ENCODE measurements around the gene CLDN19. TPM values are rescaled to one million over a fixed set of nuclear protein-coding genes. Genes with fewer than 3 reads are reported as not detected.

The CLDN19 gene
- total RNA-seq, 1 experiment from 2014 or later = 12.5 TPM

DNA sequence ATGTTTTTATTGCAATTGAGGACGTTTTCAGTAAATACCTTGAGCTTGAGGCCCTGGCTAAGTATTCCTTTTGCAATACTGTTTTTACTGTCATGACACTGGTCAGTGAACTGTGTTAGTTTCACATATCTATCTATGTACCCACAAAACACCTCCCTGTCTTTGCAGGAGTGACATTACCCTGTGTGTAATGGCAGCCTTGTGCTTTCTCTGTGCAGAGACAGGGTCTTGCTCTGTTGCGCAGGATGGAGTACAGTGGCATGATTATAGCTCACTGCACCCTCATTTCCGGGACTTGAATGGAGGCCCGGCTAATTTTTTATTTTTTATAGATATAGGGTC, 48.9 kb downstream of the CLDN19 start:
- Histone ChIP-seq H3K56ac (ENCODE audit: insufficient read length, low read depth, low read length) (no peak overlapping the region), H2BK15ac (ENCODE audit: low read depth, low read length) (no peak overlapping the region), H3K4ac (ENCODE audit: low read depth, low read length) (no peak overlapping the region), H3K4me2 (ENCODE audit: insufficient read depth, insufficient read length, low read length) (no peak overlapping the region), H3K79me1 (ENCODE audit: insufficient read depth, low read depth, low read length, poor library complexity, severe bottlenecking) (peaks cover 6% of the 10 kb centered on the region), H2BK5ac (ENCODE audit: insufficient read length, low read length) (no peak overlapping the region), H2AFZ (ENCODE audit: low read length) (no peak overlapping the region), H3K18ac (ENCODE audit: insufficient read length, low read depth, low read length) (no peak overlapping the region), H4K91ac (ENCODE audit: insufficient read length, low read depth, low read length) (no peak overlapping the region), H3K27ac (ENCODE audit: insufficient read length, low read depth, low read length) (no peak overlapping the region), H2BK120ac (ENCODE audit: low read depth, low read length, poor library complexity, severe bottlenecking) (no peak overlapping the region), H4K5ac (ENCODE audit: insufficient read length, low read depth, low read length) (no peak overlapping the region), H2BK12ac (ENCODE audit: insufficient read length, low read depth, low read length) (no peak overlapping the region), H3K14ac (ENCODE audit: insufficient read depth, low read length) (no peak overlapping the region), H3K9ac (ENCODE audit: extremely low read depth, insufficient read length, low read length) (no peak overlapping the region), H3T11ph (ENCODE audit: low read length) (no peak overlapping the region), H3K27me3 (ENCODE audit: insufficient read depth, low read length) (no peaks in the 10 kb centered on the region), H3K4me1 (ENCODE audit: insufficient read depth, low read length) (no peaks in the 10 kb centered on the region), H3K23me2 (ENCODE audit: insufficient read length, low read depth, low read length, poor library complexity, severe bottlenecking) (no peaks in the 10 kb centered on the region), H3K23ac (ENCODE audit: insufficient read length, low read depth, low read length) (no peak overlapping the region), H2BK20ac (ENCODE audit: low read depth, low read length, poor library complexity, severe bottlenecking) (no peak overlapping the region), H4K20me1 (ENCODE audit: control insufficient read depth, insufficient read depth, insufficient read length) (no peaks in the 10 kb centered on the region), H3K9me3 (ENCODE audit: control insufficient read depth, low read depth, low read length) (no peaks in the 10 kb centered on the region), H3K79me2 (ENCODE audit: insufficient read depth, low read length) (peaks cover 74% of the 10 kb centered on the region), H4K8ac (replicated peaks; ENCODE audit: insufficient read length, low read depth, low read length) (no peak overlapping the region), H2AK5ac (ENCODE audit: insufficient read length, low read length) (no peak overlapping the region)
- Mint-ChIP-seq H3K36me3 (ENCODE audit: insufficient read depth in 1 of 3, low read depth in 3 of 3) (peaks cover 23 to 59% (median 54%) of the 10 kb centered on the region in 3 experiments), H3K27me3 (ENCODE audit: low read depth) (no peaks in the 10 kb centered on the region), H3K27ac (no peak overlapping the region), H3K9me3 (no peaks in the 10 kb centered on the region), H3K4me3 (no peak overlapping the region), H3K4me1 (peaks cover 50 to 56% of the 10 kb centered on the region in 2 experiments)
- DNase-seq = no peak
- no CpG with 5 or more reads among the region's 4 CpGs for WGBS (ENCODE audit: extremely low coverage, insufficient read length, low lambda C conversion rate)
- no peak for TF ChIP-seq CTCF (conservative IDR thresholded peaks at IDR 0.05)

Data from H9 (cell line).